NT2/D1 (cell line): ENCODE data around the gene RGS16.

ENCODE experiments used
- YY1 ChIP-seq: IDR thresholded peaks from 2 replicates; pipeline ENCODE4 v1.6.1; 2011; ENCODE audit not compliant: insufficient read length, insufficient read depth
- ZNF274 ChIP-seq: IDR thresholded peaks from 2 replicates; pipeline ENCODE4 v1.6.1; 2011; ENCODE audit warnings: mild to moderate bottlenecking, low read depth, low read length

DNA sequence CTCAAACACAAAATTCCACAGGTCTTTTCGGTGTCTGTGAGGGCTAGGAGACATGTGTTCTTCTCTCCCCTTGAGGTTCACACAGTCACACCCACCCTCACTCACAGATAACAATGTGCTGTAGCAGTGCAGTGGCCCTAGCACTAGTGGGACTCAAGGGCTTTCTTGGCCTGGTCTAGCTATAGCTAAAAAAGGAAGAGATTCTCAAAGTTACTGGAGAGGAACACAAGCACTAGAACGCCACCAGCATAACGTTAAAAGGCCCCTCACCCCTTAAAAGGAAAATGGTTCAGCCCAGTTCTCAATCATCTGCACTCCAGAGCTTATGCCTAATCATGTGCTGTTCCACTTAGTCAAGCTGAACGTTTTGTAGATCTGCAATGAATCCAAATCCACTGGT is 40.7 kb upstream of the RGS16 start:
- no peak for TF ChIP-seq YY1
- no peak for TF ChIP-seq ZNF274
